Loucy (cell line): ENCODE data around the gene HSPBP1.

Source experiments
- CTCF ChIP-seq: fragments of 200-600 bp; sonication (generic); conservative IDR thresholded peaks from 2 replicates; pipeline ENCODE4 v1.5.1; 2014; ENCODE audit warnings: mild to moderate bottlenecking, antibody characterized with exemption, low read length
- EZH2phosphoT487 ChIP-seq: fragments of 200-600 bp; IDR thresholded peaks from 2 replicates; pipeline ENCODE4 v1.6.1; 2018; ENCODE audit warnings: antibody characterized with exemption, mild to moderate bottlenecking, moderate library complexity, borderline replicate concordance

GRCh38 chr19:55257461-55258420 is 22.2 kb downstream of the HSPBP1 start:
- TF ChIP-seq CTCF: no peak
- TF ChIP-seq EZH2phosphoT487: no peak
